ENCODE data around the gene LDLRAD4.
"Not testable (repeated sequence)": the region's sequence is repeated elsewhere in the genome, so short reads cannot be mapped to it uniquely, and the experiment has no call there.

Gene LDLRAD4

GRCh38 chr18:13337369-13337768, 118.8 kb downstream of the LDLRAD4 start:
- Histone ChIP-seq H3K9ac (no peak overlapping the region), H3K36me3 (ENCODE audit: control insufficient read depth, insufficient read depth, low read length) (no peaks in the 10 kb centered on the region), H3K4me3 (ENCODE audit: low read depth, low read length) (no peak overlapping the region), H3K27me3 (ENCODE audit: control insufficient read depth, insufficient read depth, low read length) (no peaks in the 10 kb centered on the region), H2AFZ (no peak overlapping the region), H3K4me2 (ENCODE audit: low read length) (no peak overlapping the region), H3K9me3 (ENCODE audit: control insufficient read depth, low read length) (no peaks in the 10 kb centered on the region), H3K27ac (no peak overlapping the region), H3K4me1 (no peaks in the 10 kb centered on the region), H3K79me2 (no peaks in the 10 kb centered on the region)
- TF ChIP-seq, protein P1, sequence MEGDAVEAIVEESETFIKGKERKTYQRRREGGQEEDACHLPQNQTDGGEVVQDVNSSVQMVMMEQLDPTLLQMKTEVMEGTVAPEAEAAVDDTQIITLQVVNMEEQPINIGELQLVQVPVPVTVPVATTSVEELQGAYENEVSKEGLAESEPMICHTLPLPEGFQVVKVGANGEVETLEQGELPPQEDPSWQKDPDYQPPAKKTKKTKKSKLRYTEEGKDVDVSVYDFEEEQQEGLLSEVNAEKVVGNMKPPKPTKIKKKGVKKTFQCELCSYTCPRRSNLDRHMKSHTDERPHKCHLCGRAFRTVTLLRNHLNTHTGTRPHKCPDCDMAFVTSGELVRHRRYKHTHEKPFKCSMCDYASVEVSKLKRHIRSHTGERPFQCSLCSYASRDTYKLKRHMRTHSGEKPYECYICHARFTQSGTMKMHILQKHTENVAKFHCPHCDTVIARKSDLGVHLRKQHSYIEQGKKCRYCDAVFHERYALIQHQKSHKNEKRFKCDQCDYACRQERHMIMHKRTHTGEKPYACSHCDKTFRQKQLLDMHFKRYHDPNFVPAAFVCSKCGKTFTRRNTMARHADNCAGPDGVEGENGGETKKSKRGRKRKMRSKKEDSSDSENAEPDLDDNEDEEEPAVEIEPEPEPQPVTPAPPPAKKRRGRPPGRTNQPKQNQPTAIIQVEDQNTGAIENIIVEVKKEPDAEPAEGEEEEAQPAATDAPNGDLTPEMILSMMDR (IDR thresholded peaks at IDR 0.05): no peak

DNA sequence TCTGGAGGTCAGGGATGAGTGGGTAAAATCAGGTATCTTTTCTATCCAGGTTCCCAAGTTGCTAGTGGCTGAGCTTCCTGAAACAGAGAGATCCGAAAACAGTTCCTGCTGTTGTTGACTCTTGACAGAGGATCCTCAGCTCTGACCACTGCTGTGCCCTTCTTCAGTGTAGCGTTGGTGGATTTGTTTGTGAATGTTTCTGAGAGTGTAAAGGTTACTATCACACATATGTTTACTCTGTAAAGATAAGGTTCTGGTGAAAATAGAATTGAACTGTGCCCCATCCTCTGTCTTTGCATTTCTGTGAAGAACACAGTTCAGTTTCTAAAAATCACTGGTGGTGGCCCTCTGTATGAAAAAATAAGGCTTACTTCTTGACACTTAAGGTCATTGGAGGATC, 119.8 kb downstream of the LDLRAD4 start:
- H3K27me3 ChIP-seq (ENCODE audit: control insufficient read depth, insufficient read depth, low read length): no peaks in the 10 kb centered on the region
- TF ChIP-seq, protein P1 (IDR thresholded peaks at IDR 0.05): no peak
- H3K79me2 ChIP-seq: no peaks in the 10 kb centered on the region
- H3K36me3 ChIP-seq (ENCODE audit: control insufficient read depth, insufficient read depth, low read length): no peaks in the 10 kb centered on the region
- no peak overlapping the region for H3K4me3 ChIP-seq (ENCODE audit: low read depth, low read length)
- H3K9me3 ChIP-seq (ENCODE audit: control insufficient read depth, low read length): no peaks in the 10 kb centered on the region
- H3K4me2 ChIP-seq (ENCODE audit: low read length): no peak overlapping the region
- H3K27ac ChIP-seq: no peak overlapping the region
- H3K4me1 ChIP-seq: no peaks in the 10 kb centered on the region
- H2AFZ ChIP-seq: no peak overlapping the region
- H3K9ac ChIP-seq: no peak overlapping the region

DNA sequence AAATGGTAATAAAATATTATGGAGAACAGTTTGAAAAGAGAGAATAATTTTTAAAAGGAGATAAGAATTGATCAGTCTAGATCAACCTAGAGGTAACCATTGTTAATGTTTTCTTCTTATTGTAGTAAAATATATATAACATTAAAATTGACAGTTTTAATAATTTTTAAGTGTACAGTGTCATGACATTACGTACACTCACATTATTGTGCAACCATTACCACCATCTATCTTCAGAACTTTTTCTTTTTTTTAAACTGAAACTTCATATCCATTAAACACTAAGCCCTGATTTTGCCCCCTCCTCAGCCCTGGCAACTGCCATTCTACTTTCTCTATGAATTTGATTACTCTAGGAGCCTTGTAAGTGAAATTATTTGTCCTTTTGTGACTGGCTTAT, 121.1 kb downstream of the LDLRAD4 start:
- Histone ChIP-seq H2AFZ (no peak overlapping the region), H3K27me3 (ENCODE audit: control insufficient read depth, insufficient read depth, low read length) (no peaks in the 10 kb centered on the region), H3K79me2 (peaks cover 7% of the 10 kb centered on the region), H3K4me1 (no peaks in the 10 kb centered on the region), H3K36me3 (ENCODE audit: control insufficient read depth, insufficient read depth, low read length) (no peaks in the 10 kb centered on the region), H3K9ac (no peak overlapping the region), H3K4me3 (ENCODE audit: low read depth, low read length) (no peak overlapping the region), H3K27ac (no peak overlapping the region), H3K9me3 (ENCODE audit: control insufficient read depth, low read length) (no peaks in the 10 kb centered on the region), H3K4me2 (ENCODE audit: low read length) (no peak overlapping the region)
- TF ChIP-seq, protein P1 (IDR thresholded peaks at IDR 0.05): no peak

DNA sequence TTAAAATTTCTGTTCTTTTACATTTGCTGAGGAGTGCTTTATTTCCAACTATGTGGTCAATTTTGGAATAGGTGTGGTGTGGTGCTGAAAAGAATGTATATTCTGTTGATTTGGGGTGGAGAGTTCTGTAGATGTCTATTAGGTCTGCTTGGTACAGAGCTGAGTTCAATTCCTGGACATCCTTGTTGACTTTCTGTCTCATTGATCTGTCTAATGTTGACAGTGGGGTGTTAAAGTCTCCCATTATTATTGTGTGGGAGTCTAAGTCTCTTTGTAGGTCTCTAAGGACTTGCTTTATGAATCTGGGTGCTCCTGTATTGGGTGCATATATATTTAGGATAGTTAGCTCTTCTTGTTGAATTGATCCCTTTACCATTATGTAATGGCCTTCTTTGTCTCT, 127.9 kb downstream of the LDLRAD4 start:
- H3K27ac ChIP-seq; H3K36me3 ChIP-seq (ENCODE audit: control insufficient read depth, insufficient read depth, low read length); H3K9me3 ChIP-seq (ENCODE audit: control insufficient read depth, low read length); H3K27me3 ChIP-seq (ENCODE audit: control insufficient read depth, insufficient read depth, low read length); H3K4me2 ChIP-seq (ENCODE audit: low read length); H2AFZ ChIP-seq; H3K4me3 ChIP-seq (ENCODE audit: low read depth, low read length); H3K4me1 ChIP-seq; H3K9ac ChIP-seq: not testable (repeated sequence)
- peaks cover 20% of the 10 kb centered on the region for H3K79me2 ChIP-seq

- H3K27ac ChIP-seq: no peak overlapping the region
- no peaks in the 10 kb centered on the region for H3K36me3 ChIP-seq (ENCODE audit: control insufficient read depth, insufficient read depth, low read length)
- TF ChIP-seq, protein P1 (IDR thresholded peaks at IDR 0.05): no peak
- H3K4me2 ChIP-seq (ENCODE audit: low read length): no peak overlapping the region
- no peak overlapping the region for H2AFZ ChIP-seq
- no peak overlapping the region for H3K9ac ChIP-seq
- no peak overlapping the region for H3K4me3 ChIP-seq (ENCODE audit: low read depth, low read length)
- H3K79me2 ChIP-seq: peaks cover 23% of the 10 kb centered on the region
- H3K4me1 ChIP-seq: no peaks in the 10 kb centered on the region
- no peaks in the 10 kb centered on the region for H3K27me3 ChIP-seq (ENCODE audit: control insufficient read depth, insufficient read depth, low read length)
- H3K9me3 ChIP-seq (ENCODE audit: control insufficient read depth, low read length): no peaks in the 10 kb centered on the region
Measured at GRCh38 chr18:13353084-13353823, 134.7 kb downstream of the LDLRAD4 start.
